Ectodermal cell (in vitro differentiated cells): ENCODE measurements around the gene ERF.

Experiments
- H3K27ac ChIP-seq: 2 replicates; pipeline ENCODE4 v1.7.0; 2013; ENCODE audit warnings: mild to moderate bottlenecking, low read depth, low read length; ENCODE audit not compliant: insufficient read depth, poor library complexity, severe bottlenecking
- H3K27me3 ChIP-seq: 2 replicates; pipeline ENCODE4 v1.7.0; 2013; ENCODE audit warnings: mild to moderate bottlenecking, low read length; ENCODE audit not compliant: insufficient read depth, control insufficient read depth, poor library complexity, severe bottlenecking
- H3K36me3 ChIP-seq: one replicate; pipeline ENCODE4 v1.7.0; 2013; ENCODE audit warnings: low read length; ENCODE audit not compliant: control insufficient read depth, insufficient read depth
- H3K4me1 ChIP-seq: one replicate; pipeline ENCODE4 v1.7.0; 2013; ENCODE audit warnings: low read length; ENCODE audit not compliant: control insufficient read depth, insufficient read depth
- H3K4me3 ChIP-seq: 2 replicates; pipeline ENCODE4 v1.7.0; 2013; ENCODE audit warnings: low read depth, low read length, control low read depth; ENCODE audit not compliant: insufficient read depth
- H3K9me3 ChIP-seq: 2 replicates; pipeline ENCODE4 v1.7.0; 2013; ENCODE audit warnings: mild to moderate bottlenecking, low read length, moderate library complexity; ENCODE audit not compliant: control insufficient read depth
- WGBS, 2 experiments: methylation state at CpG; one replicate each; pipeline ENCODE4 v1.1.7; 2013; ENCODE audit warnings: missing lambda C conversion rate in 2 of 2; 5-methylcytosine and 5-hydroxymethylcytosine counted together

ERF gene

DNA sequence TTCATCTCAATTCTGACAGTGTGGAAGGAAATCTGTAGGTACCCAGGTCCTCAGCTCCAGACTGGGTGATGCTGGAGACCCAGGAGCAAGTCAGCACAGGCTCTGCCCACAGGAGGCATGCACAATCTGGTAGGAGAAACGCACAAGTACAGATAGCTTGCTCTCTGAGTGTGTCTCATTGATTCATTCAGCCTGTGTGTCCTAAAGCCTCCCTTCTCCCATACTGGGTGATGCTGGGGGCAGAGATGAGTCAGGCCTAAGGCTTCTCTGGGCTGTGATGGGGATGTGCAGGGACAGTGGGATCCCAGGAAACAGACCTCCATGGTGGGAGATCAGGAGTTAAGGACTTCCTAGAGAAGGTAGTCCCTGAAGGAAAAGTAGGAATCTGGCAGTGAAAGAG lies 28.0 kb downstream of the ERF start:
- no peaks in the 10 kb centered on the region for H3K4me1 ChIP-seq
- peaks cover 26% of the 10 kb centered on the region for H3K36me3 ChIP-seq
- no peaks in the 10 kb centered on the region for H3K27me3 ChIP-seq
- no peaks in the 10 kb centered on the region for H3K9me3 ChIP-seq
- H3K27ac ChIP-seq = no peak overlapping the region
- whole genome bisulfite sequencing, 2 experiments = 93 to 94% methylated on average over 1 of the region's 1 CpG
- no peak overlapping the region for H3K4me3 ChIP-seq

DNA sequence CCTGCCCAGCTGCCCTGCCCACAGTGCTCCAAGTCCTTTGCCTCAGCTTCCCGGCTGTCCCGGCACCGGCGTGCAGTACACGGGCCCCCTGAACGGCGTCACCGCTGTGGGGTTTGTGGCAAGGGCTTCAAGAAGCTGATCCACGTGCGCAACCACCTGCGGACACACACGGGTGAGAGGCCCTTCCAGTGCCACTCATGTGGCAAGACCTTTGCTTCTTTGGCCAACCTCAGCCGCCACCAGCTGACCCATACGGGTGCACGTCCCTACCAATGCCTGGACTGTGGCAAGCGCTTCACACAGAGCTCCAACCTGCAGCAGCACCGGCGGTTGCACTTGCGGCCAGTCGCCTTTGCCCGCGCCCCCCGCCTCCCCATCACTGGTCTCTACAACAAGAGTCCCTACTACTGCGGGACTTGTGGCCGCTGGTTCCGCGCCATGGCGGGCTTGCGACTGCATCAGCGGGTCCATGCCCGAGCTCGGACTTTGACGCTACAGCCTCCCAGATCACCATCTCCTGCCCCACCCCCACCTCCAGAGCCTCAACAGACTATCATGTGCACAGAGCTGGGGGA lies 29.1 kb downstream of the ERF start:
- peaks cover 5% of the 10 kb centered on the region for H3K4me1 ChIP-seq
- H3K4me3 ChIP-seq = no peak overlapping the region
- WGBS, 2 experiments = 95 to 96% methylated on average over 33 of the region's 33 CpGs
- peaks cover 26% of the 10 kb centered on the region for H3K36me3 ChIP-seq
- H3K27me3 ChIP-seq = no peaks in the 10 kb centered on the region
- no peaks in the 10 kb centered on the region for H3K9me3 ChIP-seq
- H3K27ac ChIP-seq = no peak overlapping the region

DNA sequence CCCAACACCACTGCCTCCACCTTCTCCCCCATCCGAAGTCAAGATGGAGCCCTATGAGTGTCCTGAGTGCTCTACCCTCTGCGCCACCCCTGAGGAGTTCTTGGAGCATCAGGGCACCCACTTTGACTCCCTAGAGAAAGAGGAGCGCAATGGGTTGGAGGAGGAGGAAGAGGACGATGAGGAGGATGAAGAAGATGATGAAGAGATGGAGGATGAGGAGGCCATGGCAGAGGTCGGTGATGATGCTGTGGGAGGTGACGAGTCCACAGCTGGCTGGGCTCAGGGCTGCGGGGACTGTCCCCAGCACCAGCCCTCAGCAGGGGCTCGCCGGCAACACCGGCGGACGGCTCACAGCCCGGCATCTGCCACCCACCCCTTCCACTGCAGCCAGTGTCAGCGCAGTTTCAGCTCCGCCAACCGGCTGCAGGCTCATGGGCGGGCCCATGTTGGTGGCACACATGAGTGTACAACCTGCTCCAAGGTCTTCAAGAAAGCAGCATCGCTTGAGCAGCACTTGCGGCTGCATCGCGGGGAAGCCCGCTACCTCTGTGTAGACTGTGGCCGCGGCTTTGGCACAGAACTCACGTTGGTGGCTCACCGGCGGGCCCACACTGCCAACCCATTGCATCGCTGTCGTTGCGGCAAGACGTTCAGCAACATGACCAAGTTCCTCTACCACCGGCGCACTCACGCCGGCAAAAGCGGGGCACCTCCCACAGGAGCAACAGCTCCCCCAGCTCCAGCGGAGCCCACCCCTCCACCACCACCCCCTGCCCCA lies 29.8 kb downstream of the ERF start:
- Histone ChIP-seq H3K9me3 (no peaks in the 10 kb centered on the region), H3K4me3 (no peak overlapping the region), H3K27me3 (no peaks in the 10 kb centered on the region), H3K27ac (no peak overlapping the region), H3K4me1 (peaks cover 5% of the 10 kb centered on the region), H3K36me3 (peaks cover 26% of the 10 kb centered on the region)
- 96% methylated on average over 37 of the region's 37 CpGs for WGBS, 2 experiments

DNA sequence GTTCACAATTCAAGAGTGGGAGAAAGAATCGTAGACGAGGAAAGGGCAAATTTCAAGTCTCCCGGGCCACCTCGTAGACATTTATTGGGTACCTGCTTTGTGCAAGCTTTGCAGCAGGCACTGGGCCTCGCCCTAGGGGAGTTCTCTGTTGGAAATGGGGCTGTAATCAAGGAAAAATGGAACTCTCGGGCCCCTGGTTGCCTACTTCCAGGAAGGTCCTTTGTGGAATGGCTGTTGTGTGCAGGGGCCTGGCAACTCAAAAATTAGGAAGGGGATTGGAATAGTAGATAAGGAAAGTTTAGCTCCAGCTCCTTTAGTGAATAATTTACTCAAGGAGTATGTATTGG lies 34.2 kb downstream of the ERF start:
- peaks cover 14% of the 10 kb centered on the region for H3K36me3 ChIP-seq
- 8 to 9% methylated on average over 6 of the region's 6 CpGs for WGBS, 2 experiments
- H3K27ac ChIP-seq = peak overlapping the region; percentile 80
- peaks cover 18% of the 10 kb centered on the region for H3K4me1 ChIP-seq
- peak overlapping the region; percentile 89 for H3K4me3 ChIP-seq
- no peaks in the 10 kb centered on the region for H3K9me3 ChIP-seq
- no peaks in the 10 kb centered on the region for H3K27me3 ChIP-seq

DNA sequence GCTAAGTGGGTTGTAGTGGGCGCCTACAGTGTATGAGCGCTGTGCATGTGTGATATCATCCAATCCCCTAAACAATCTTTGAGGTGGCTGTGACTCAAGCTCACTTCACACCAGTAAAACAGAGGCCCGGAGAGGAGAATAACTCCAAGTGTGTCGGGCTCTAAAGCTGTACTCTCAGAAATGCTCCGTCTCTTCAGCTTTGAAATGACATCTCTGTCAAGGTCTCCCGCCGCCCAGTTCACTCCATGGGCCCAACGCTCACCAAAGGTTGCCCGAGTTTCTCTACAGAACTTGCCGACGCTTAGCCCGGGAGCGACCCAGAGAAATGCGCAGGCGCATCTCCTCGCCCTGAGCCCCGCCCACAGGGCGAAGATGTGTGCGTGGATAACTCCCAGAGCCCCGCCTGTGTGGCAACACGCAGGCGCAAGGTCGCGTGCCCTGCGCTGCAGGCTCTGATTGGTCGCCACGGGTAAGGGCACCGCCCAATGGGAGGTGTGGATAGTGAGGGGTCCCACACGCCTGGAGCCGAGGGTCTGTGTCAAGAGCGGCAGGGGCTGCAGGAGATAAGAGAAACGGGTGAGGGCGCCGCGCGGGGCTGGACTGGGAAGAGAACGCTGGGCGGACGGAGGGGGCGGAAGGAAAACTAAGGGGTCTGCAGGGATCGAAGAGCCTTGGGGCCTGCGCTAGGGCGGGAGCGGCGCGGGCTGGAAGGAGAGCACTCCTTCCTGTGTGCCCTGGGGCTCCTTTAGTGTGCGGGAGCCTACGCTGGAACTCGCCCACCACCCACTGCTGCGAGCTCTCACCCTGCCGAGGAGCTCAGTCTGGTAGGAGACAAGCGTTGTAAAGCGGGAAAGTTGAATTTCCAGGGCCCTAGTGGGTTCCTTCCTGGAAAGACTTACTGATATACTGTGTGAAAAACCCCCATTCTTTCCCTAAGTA lies 34.8 kb downstream of the ERF start, which contains the start of gene ZNF526:
Gene ZNF526 (plus strand): TSS at position 501 of the 939 bp plus-strand sequence. CDS start 4,092 bp downstream, outside the sequence.
- H3K9me3 ChIP-seq = no peaks in the 10 kb centered on the region
- peaks cover 22% of the 10 kb centered on the region for H3K4me1 ChIP-seq
- no peaks in the 10 kb centered on the region for H3K27me3 ChIP-seq
- peaks cover 11% of the 10 kb centered on the region for H3K36me3 ChIP-seq
- H3K4me3 ChIP-seq = peak within 1 kb of the TSS; percentile 89
- WGBS, 2 experiments = 3% methylated on average over 53 of the region's 53 CpGs
- H3K27ac ChIP-seq = peak within 1 kb of the TSS; percentile 80

DNA sequence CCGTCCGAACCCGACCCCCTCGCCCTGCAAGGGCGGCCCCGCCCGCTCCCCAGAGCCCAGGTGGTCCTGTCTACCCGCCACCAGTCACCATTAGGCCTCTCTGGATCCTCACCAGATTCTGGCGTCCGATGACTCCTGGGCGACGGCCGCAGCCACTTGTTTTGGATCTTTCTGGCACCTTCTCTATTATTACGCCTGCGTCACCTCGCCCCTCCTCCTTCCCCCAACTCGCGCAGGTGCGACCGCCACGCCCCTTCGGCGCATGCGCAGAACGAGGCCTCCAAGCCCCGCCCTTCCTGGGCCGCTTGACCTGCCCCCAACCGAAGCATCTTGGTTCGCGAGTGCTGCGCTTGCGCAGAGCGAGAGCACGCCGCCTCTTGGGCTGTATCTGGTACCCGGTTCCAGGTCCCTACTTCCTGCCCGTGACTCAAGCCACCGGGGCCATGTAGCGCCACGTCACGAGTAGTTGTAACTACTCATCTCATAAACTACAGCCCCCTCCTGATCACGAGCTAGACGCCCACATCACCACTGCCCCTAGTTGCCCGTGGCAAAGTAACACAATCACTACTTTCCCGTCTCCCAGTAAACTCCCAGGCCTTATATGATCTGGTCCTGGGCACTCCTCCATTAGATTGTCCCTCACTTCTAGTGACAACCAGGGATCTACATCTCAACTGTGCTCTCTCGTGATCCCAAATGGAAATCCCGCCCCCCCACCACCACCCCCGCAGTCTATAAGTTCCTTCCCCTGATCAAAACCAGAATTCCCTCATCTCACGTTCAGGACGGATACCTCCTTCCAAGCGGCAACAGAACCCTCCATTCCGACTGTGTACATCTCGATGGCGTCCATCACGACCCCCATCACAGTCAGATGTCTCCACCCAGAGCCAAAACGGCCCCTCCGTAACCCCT lies 37.1 kb downstream of the ERF start, which contains the start of gene DEDD2:
Gene DEDD2 (minus strand): TSS at position 158 of the 918 bp plus-strand sequence. CDS start 670 bp downstream, outside the sequence.
- Histone ChIP-seq H3K9me3 (no peaks in the 10 kb centered on the region), H3K27ac (peak within 1 kb of the TSS; percentile 90), H3K4me3 (peak within 1 kb of the TSS; percentile 89), H3K36me3 (peaks cover 6% of the 10 kb centered on the region), H3K27me3 (no peaks in the 10 kb centered on the region), H3K4me1 (peaks cover 22% of the 10 kb centered on the region)
- 21 to 22% methylated on average over 57 of the region's 57 CpGs for WGBS, 2 experiments

DNA sequence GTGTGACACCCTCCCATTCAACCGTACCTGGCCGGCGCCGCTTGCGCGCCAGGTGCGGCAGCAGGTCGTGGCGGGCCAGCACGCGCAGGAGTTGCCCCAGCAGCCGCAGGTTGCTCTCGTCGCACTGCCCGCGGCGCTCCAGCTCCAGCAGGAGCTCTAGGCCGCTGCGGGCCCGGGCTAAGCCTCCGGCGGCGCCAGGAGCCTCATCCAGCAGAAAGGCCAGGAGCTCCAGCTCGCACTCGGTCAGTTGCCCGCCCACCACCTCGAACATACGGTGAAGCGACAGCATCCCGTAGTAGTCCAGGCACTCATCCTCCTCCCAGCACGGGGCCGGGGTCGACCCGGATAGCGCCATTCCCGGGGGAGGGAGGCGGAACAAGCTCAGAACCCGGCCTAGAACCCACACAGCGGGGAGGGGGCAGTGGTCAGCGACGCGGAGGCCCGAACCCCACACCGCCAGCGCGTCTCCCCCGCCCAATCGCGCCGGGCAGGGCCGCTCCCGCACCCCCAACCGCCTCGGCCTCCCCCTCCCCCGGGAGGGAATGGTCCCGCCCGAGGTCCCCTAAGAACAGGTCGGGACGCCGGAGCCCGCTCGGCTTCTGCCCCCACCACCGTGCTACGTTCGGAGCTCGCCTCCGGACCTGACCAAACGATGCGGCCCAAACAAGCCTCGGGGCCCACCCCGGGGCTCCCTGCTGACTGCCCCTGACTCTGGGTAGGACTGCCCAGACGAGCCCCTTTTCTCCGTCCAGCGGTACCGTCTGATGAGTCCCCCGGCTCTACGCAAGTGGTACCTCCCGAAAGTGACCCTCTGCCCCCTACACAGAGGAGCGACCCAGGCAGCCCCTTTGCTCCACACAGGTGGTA lies 38.0 kb downstream of the ERF start:
- peak overlapping the region; percentile 90 for H3K27ac ChIP-seq
- peak overlapping the region; percentile 89 for H3K4me3 ChIP-seq
- peaks cover 22% of the 10 kb centered on the region for H3K4me1 ChIP-seq
- no peaks in the 10 kb centered on the region for H3K9me3 ChIP-seq
- no peaks in the 10 kb centered on the region for H3K27me3 ChIP-seq
- WGBS, 2 experiments = 1% methylated on average over 79 of the region's 79 CpGs
- peaks cover 12% of the 10 kb centered on the region for H3K36me3 ChIP-seq

DNA sequence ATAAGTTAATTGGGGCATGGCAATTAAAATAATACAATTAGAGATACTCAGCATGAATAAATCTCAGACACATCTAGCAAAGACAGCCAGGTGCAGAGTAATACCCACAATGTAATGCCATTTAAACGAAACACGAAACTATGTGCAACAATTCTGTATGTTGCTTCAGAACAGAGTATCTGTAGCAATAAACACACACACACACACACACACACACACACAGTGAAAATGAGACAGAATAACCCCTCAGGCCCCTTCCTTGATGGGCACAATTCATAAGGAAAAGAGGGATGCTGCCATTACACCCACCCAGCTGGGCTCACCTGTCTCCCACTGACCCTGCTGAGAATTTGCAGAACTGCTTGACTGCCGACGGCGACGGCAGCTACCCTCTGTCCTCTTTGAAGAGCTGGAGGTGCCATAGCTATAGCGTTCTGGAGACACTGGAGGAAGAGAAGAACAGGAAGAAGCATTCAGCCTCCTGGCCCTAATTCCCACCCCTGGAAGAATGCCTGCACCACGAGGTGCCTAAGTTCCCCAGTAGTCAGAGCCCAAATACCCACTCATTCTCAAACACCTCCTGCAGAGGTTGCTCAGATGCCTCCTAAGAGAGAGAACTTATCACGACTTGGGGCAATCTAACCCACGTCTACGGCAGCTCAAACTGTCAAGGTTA lies 40.0 kb downstream of the ERF start:
- no peaks in the 10 kb centered on the region for H3K27me3 ChIP-seq
- no peak overlapping the region for H3K4me3 ChIP-seq
- H3K9me3 ChIP-seq = no peaks in the 10 kb centered on the region
- H3K36me3 ChIP-seq = peaks cover 12% of the 10 kb centered on the region
- WGBS, 2 experiments = 90 to 93% methylated on average over 11 of the region's 11 CpGs
- H3K4me1 ChIP-seq = peaks cover 16% of the 10 kb centered on the region
- H3K27ac ChIP-seq = no peak overlapping the region
